Measurements from ENCODE around the gene TSPAN5. TPM values are rescaled to one million over a fixed set of nuclear protein-coding genes. Genes with fewer than 3 reads are reported as not detected.

The TSPAN5 gene
- total RNA-seq, 1 donor from 2014 or later, result 12.9 TPM

GRCh38 chr4:98585596-98585995, 72.8 kb downstream of the TSPAN5 start:
- ATAC-seq, result no peak

DNA sequence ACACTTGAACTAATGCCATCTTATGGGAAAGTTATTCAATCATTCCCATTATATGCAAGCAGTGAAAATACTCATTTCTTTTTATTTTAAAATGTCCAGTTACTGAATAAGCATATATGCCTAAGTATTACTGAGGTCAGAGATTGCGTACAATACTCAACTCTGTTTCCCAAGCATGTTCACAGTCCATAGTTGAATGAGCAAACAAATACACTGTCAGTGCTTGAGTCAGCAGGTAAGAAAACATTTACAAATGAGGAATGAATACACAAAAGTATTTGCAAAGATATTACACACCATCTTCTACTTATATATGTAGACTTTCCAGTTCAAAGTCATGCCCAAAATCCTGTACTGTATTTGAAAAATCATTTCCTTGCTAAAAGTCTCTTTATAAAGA, 74.1 kb downstream of the TSPAN5 start:
- ATAC-seq, result peak; percentile 61

DNA sequence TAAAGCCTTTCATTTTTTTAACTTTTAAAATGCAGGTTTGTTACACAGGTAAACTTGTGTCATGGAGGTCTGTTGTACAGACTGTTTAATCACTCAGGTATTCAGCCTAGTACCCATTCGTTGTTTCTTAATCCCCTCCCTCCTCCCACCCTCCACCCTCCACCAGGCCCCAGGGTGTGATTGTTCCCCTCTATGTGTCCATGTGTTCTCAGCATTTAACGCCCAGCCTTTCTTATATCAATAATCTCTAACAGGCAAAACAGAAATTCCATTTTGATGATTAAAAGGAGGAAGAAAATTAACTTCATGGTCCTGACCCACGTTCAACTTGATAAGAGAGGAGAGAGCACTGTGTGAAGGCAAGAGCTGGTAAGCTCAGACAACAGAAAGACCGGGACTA, 75.1 kb downstream of the TSPAN5 start:
- no peak for ATAC-seq

DNA sequence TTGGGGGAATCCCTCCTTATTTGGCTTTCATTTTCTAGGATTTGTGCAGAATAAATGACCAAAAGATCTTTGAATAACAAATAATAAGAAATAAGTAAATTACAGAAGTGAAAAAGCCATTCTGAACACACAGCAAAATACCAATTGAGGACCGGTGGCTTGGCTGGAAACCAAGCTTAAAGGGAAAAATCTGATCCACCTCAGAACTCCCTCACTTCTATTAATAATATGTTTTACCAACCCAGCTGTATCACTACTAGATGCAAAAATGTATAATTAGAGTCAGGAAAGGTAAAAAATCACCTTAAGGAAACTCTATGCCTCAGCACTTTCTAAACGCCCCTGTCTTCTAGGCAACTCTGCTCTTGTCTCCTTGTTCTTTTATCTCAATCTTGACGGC, 77.3 kb downstream of the TSPAN5 start:
- ATAC-seq, result no peak

GRCh38 chr4:98577956-98578355, 80.5 kb downstream of the TSPAN5 start:
- ATAC-seq, result no peak

GRCh38 chr4:98574816-98575215, 83.6 kb downstream of the TSPAN5 start:
- no peak for ATAC-seq

DNA sequence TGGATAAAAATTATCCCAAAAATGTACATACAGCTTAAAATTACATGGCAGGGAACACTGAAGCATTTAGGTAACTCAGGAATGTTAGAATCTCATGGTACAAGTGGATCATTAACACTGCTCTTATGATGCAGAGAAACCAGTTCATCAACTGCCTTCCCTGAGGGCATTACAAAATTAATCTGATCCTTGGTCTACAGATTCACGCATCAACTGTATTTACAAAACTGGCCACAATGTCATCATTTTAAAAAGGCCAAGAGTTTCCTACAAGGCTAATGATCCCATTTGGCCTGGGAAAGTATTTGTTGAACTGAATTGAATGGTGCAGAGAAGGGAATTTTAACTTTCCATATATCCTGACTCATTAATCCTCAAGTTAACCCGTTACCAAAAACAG, 84.6 kb downstream of the TSPAN5 start:
- ATAC-seq, result peak; percentile 75

GRCh38 chr4:98572697-98573096, 85.7 kb downstream of the TSPAN5 start:
- ATAC-seq, result no peak

- ATAC-seq, result no peak
Observed at GRCh38 chr4:98571161-98571786, 87.1 kb downstream of the TSPAN5 start.

DNA sequence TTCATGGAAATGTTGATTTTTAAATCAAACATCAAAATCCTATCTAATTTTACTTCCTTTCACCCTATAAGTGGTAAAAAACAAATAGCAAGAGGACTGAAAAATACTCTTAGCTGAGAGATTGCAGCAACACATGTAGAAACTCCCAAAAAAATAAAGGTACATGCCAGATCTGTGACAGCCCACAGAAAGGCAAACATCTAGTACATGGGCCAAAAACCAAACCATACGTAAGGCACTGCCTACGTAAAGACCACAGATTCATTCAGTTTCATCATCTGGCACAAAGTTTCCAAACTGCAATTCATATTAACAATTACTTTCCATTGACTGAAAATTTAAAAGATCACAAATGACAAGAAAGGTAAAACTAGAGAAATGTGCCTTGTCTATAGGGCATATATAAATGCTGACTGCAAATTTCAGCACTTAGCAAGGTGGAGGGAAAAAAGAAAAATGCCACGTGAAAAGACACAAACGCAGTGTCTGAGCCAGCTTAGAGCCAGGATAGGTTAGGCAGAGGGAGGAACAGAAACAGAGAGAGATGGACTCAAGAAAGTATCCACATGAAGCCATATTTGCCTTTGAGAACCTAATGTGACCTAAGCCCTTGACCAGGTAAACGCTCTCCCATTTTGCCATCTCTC, 88.1 kb downstream of the TSPAN5 start:
- ATAC-seq, result no peak

DNA sequence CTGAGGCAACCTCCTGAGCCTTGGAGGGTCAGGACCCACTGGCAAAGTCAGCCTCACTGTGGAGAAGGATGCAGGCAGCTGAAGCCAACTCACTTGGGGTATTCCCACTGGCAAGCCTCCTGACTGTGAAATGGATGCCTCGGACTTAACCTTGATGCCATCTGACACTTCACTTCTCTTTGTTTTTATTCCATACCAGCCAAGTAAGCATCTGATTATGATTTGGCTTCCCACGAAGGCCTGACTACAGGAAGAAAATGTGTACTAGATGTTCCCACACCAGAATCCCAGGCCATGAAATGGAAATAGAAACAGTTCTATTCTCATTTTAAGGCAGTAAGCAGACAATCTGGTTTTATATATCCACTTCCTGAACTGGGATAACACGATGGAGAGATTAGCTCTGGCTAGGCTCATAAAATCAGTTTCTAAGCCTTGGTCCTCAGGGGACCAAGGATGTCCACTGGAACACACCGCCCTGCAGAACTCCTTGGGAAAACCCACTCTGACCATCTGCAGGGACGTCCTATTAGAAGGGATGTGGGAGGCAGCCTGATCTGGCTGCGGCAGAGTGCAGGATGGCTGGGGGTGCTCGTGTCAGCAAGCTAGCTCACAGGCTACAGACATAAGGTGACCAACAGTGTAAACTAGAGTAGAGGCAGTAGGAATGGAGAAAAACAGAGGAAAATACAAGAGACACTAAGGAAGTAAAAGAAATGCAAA, 89.3 kb downstream of the TSPAN5 start:
- ATAC-seq, result no peak

GRCh38 chr4:98567611-98568010, 90.8 kb downstream of the TSPAN5 start:
- no peak for ATAC-seq

DNA sequence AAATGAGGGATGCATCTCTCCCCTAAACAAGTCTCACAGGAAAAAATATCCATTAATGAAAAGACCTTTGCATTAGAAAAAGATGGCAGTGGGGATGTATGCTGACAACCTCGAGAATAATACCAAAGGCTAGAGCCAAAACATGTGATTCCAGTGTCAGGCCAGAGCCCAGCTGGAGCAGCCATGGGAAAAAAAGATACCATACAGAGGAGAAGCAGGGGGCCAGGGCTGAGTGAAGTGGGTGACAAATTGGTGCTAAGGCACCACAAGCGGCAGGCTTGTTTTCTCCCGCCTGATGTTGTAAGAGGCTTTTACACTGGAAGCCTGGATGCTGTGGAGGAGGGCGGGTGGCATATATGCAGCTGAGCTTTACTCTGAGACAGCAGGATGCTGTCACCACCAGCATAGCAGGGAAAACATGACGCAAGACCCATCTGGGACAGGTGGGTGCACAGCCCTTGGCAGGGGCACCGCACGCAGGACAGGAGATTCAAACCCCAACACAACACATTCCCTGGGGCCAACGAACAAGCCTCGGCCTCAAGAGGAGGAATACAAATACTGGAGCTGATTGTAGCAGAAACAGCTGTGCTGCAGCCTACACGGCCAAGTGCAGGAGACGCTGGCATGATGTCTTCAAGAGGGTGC, 91.9 kb downstream of the TSPAN5 start:
- ATAC-seq, result no peak

- no peak for ATAC-seq
Observed at GRCh38 chr4:98565681-98566301, 92.6 kb downstream of the TSPAN5 start.

DNA sequence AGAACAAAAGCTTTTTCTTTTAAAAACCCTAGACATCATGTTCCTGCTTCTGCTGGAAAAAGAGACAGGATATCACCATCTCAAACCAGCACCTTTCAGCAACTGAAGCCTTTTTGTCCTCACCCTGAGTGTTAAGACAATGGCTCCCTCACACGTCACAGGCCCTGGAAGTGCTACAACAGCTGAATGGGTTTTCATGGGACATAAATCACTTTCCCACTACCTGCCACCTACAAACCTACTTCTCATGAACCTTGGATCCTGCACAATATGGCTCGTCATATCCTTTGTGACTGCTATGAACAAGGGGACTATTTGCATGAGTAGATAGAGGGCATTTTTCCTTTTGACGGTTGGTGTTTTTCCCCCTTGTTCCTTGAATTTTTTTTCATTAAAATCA, 93.6 kb downstream of the TSPAN5 start:
- no peak for ATAC-seq

DNA sequence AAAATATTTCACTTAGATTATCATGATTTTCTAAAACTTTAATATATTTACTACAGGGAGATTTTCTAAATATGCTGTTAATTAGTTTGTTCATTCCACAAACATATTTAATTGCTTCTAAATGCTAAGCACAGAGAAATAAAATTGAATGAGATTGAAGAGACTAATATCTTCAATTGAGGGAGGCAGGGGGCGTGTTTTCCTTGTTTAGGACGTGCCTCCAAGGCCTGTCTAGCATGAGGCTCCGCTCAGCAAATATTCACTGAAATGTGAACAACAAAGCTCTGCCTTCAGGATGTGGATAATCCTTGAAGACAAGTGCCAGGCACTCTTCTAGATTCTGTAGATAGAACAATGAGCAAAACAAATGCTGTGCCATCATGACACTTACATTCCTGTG, 98.1 kb downstream of the TSPAN5 start:
- no peak for ATAC-seq

GRCh38 chr4:98558471-98559169, 99.8 kb downstream of the TSPAN5 start:
- no peak for ATAC-seq

GRCh38 chr4:98557194-98557892, 101.1 kb downstream of the TSPAN5 start:
- ATAC-seq, result peak; percentile 31

GRCh38 chr4:98556451-98556850, 102.0 kb downstream of the TSPAN5 start:
- no peak for ATAC-seq

GRCh38 chr4:98555798-98556445, 102.5 kb downstream of the TSPAN5 start:
- no peak for ATAC-seq

- peak; percentile 28 for ATAC-seq
Observed at GRCh38 chr4:98546910-98547594, 111.4 kb downstream of the TSPAN5 start.
